GM21447 (cell line): ENCODE results near the gene HSBP1L1.
"Not testable (repeated sequence)": the region's sequence is repeated elsewhere in the genome, so short reads cannot be mapped to it uniquely, and the experiment has no call there.

ENCODE experiments used
- ATAC-seq: cut with Tn5 transposase; IDR thresholded peaks from one replicate; pipeline ENCODE4 v1.9.1; 2021; ENCODE audit not compliant: unreplicated experiment

Gene HSBP1L1

DNA sequence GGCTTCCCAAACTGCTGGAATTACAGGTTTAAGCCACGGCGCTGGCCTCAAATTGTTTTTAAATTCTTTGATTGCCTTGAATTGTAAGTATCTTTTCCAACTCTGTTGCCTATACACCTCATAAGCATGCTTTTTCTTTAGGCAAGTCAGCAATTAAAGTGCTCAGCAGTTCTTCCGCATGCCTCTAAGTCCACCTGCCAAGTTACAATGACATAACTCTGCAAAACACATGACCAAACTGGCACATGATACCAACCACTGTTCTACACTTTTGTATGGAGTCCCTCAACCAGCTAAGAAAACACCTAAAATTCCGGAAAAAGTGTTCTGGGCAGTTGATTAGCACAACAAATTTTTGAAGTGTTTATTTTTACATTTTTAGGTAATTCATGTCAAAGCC, 18.8 kb downstream of the HSBP1L1 start:
- ATAC-seq: no peak

DNA sequence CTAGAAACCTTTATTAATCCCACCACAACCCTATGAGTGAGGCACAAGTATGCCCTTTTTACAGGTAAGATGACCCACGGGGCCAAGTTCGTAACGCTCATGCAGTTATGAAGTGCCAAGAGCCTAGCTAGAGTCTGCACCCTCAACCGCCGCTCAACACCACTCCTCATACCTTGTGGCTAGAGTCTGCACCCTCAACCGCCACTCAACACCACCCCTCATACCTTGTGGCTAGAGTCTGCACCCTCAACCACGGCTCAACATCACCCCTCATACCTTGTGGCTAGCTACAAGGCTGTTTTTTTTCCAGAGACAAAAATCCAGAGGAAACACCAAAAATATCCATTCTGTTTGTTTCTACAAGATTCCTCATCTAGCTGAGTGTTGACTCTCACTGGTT, 19.4 kb downstream of the HSBP1L1 start:
- ATAC-seq: no peak

- no peak for ATAC-seq
Observed at GRCh38 chr18:79985172-79985571, 20.7 kb downstream of the HSBP1L1 start.

DNA sequence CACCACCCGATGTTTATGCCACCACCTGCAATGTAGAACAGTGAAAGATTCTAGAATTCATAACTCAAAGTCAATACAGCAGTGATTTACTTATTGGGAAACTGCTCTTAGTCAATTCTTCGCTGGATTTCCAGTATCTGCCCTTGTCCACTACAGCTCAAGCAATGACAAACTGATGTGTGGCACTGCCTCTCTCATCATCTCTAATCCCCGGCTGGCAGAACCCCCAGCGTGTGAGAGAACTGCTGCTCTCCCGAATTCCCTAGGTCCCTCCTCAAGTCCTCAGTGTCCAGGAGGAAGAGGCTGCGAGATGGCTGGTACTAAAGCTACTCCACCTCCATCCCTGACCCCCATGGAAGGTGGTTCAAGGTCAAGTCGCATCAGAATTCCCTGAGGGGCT, 22.3 kb downstream of the HSBP1L1 start:
- no peak for ATAC-seq

- no peak for ATAC-seq
Observed at GRCh38 chr18:79987566-79987965, 23.1 kb downstream of the HSBP1L1 start.

GRCh38 chr18:79988071-79988450, 23.6 kb downstream of the HSBP1L1 start:
- ATAC-seq: peak; percentile 64

DNA sequence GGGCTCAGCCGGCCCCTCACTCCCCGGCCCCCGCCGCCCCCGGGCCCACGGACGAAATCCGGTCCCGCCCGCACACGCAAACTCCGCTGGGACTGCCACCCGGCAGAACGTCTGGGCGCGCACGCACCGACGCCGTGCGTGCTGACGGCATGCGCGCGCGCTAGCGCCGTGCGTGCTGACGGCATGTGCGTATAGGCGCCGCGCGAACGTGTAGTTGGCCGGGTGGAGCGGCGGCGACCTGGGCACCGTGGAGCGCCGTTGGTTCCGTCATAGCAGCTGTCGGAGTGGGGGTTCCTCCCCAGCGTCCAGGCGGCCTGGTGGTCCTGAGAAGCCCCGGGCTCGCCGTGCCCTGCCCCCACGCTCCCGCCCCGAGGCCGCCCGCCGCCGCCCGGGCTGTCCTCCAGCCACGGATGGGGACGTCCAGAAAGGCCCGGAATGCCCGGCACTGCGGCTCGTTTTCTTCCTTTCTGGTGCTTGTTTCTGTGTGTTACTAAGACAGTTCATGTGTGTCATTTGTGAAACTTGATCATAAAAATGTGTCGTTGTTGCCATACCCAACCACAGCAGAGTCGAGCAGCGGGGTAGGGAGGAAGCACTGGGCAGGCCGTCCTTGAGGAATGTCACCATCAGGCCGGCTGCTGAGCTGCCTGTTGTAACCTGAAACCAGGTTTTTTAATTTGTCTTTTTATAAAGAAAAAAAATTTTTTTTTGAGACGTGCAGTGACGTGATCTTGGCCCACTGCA, 24.2 kb downstream of the HSBP1L1 start, which contains the start of gene TXNL4A:
TXNL4A (minus strand) TSS at position 113 of the 744 bp plus-strand sequence. CDS start 171 bp downstream, outside the sequence.
- peak; percentile 93 for ATAC-seq

DNA sequence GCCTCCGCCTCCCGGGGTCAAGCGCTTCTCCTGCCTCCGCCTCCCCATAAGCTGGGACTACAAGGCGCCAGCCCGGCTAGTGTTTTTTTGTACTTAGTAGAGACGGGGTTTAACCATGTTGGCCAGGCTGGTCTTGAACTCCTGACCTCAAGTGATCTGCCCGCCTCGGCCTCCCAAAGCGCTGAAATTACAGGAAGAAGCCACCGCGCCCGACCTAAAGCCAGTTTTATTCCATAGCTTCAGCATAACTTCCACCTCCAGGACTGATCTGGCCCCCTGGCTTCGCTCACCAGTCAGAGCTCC, 24.7 kb downstream of the HSBP1L1 start:
- no peak for ATAC-seq

DNA sequence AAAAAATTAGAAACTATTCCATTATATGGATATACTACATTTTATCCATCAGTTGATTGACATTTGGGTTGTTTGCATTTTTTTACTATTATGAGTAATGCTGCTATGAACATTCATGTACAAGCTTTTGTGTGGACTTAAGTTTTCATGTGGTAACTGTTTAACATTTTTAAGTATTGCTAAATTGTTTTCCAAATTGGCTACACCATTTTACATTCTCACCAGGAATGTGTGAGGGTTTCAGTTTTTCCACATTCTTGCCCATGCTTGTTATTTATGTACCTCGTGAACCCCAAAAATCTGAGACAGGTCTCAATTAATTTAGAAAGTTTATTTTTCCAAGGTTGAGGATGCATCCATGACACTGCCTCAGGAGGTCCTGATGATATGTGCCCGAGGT, 27.1 kb downstream of the HSBP1L1 start:
- ATAC-seq: no peak

DNA sequence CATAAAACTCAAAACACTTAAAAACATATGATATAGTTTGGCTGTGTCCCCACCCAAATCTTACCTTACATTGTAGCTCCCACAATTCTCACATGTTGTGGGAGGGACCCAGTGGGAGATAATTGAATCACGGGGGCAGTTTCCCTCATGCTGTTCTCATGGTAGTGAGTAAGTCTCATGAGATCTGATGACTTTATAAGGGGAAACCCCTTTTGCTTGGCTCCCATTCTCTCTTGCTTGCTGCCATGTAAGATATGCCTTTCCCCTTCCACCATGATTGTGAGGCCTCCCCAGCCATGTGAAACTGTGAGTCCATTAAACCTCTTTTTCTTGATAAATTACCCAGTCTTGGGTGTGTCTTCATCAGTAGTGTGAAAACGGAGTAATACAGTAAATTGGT, 35.3 kb downstream of the HSBP1L1 start:
- ATAC-seq: not testable (repeated sequence)

DNA sequence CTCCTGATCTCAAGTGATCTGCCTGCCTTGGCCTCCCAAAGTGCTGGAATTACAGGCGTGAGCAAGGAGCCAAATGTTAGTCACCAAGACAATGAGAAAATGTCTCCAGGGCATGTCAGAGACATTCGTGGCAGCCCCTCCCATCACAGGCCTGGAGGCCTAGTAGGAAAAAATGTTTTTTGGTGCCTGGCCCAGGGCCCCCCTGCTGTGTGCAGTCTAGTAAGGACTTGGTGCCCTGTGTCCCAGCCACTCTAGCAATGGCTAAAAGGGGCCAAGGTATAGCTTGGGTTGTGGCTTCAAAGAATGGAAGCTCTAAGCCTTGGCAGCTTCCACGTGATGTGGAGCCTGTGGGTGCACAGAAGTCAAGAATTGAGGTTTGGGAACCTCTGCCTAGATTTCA, 36.4 kb downstream of the HSBP1L1 start:
- no peak for ATAC-seq

GRCh38 chr18:80002468-80002867, 38.0 kb downstream of the HSBP1L1 start:
- no peak for ATAC-seq

GRCh38 chr18:80004600-80005342, 40.3 kb downstream of the HSBP1L1 start:
- no peak for ATAC-seq

GRCh38 chr18:80006724-80007123, 42.3 kb downstream of the HSBP1L1 start:
- ATAC-seq: no peak

GRCh38 chr18:80009661-80010550, 45.5 kb downstream of the HSBP1L1 start:
- no peak for ATAC-seq

DNA sequence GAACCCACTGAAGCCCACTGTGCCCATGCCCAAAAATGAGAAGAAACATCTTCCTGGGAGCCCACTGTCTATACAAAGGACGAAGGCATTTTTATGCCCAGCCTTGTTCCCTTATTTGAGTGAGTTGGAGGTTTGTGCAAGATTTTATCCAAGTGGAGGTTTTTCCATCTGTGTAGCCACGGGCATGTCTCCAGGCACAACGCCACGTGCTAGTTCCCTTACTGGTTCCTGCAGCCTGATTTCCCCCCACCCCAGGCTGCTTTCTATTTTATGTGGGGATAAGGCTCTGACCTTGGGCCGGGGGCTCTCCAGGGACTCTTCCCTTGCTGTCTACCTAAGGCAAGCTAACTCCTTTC, 46.1 kb downstream of the HSBP1L1 start:
- ATAC-seq: no peak

- ATAC-seq: not testable (repeated sequence)
Observed at GRCh38 chr18:80011496-80012137, 47.2 kb downstream of the HSBP1L1 start.

GRCh38 chr18:80012714-80013113, 48.3 kb downstream of the HSBP1L1 start:
- ATAC-seq: no peak
